A549 (cell line): Measurements from ENCODE around the gene PLGRKT.

Source experiments
- CBX8 ChIP-seq: fragments of 200-600 bp; sonication (generic); IDR thresholded peaks from 2 replicates; pipeline ENCODE4 v1.6.1; 2016
- ESRRA ChIP-seq: fragments of 150-350 bp; IDR thresholded peaks from 2 replicates; pipeline ENCODE4 v1.6.1; 2014; ENCODE audit warnings: mild to moderate bottlenecking, low read length, borderline replicate concordance
- KDM1A ChIP-seq: fragments of 200-600 bp; sonication (generic); IDR thresholded peaks from 2 replicates; pipeline ENCODE4 v1.6.1; 2016; ENCODE audit warnings: low read depth, mild to moderate bottlenecking
- MAZ ChIP-seq: fragments of 150-350 bp; IDR thresholded peaks from 2 replicates; pipeline ENCODE4 v1.6.1; 2014; ENCODE audit warnings: antibody characterized with exemption, low read depth, low read length, borderline replicate concordance
- MYC ChIP-seq: IDR thresholded peaks from 2 replicates; pipeline ENCODE4 v1.6.1; 2012; ENCODE audit warnings: mild to moderate bottlenecking, inconsistent platforms, low read length, improper control_type of control experiment, borderline replicate concordance
- RFX5 ChIP-seq: fragments of 450-650 bp; IDR thresholded peaks from 2 replicates; pipeline ENCODE4 v1.7.1; 2014; ENCODE audit warnings: antibody characterized with exemption, mild to moderate bottlenecking, moderate library complexity
- ZSCAN20 ChIP-seq: fragments of 250-450 bp; sonication (Bioruptor Pico); IDR thresholded peaks from 2 replicates; pipeline ENCODE4 v1.8.0; 2022; ENCODE audit warnings: mild to moderate bottlenecking, moderate library complexity
- TF ChIP-seq, protein P1 (sequence below): fragments of >200 bp; sonication (Bioruptor Twin); formaldehyde crosslinking; IDR thresholded peaks from 3 replicates; pipeline ENCODE4 v1.5.1; 2016
- TF ChIP-seq, protein P2 (sequence below): fragments of 200-600 bp; sonication (generic); IDR thresholded peaks from 2 replicates; pipeline ENCODE4 v1.6.1; 2016; ENCODE audit warnings: antibody characterized with exemption, mild to moderate bottlenecking, moderate library complexity
- TF ChIP-seq, protein P3 (sequence below): fragments of 250-450 bp; sonication (Bioruptor Pico); IDR thresholded peaks from 2 replicates; pipeline ENCODE4 v1.5.0; 2021; ENCODE audit warnings: mild to moderate bottlenecking, moderate library complexity, borderline replicate concordance
- TF ChIP-seq, protein P4 (sequence below): IDR thresholded peaks from 2 replicates; pipeline ENCODE4 v1.6.1; 2012

DNA sequence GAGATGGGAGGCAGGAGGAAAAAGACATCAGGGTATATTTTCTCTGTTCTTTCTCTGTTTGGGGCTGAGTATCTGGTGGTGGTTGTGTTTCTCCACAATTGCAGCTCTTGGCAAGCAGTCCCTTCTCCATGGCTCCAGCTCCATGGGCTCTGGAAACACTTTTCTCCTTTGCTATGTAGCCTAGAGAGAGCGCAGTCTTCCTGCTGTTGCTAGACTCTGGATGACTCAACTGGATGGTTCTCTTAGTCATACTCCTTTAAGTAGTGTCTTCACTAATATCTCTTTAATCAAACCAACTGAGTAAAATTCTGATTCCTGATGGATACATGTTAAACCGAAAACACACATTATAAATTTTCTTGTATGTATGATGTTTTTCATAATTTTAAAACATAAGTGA is 3.3 kb upstream of the PLGRKT start:
- TF ChIP-seq, protein P1, sequence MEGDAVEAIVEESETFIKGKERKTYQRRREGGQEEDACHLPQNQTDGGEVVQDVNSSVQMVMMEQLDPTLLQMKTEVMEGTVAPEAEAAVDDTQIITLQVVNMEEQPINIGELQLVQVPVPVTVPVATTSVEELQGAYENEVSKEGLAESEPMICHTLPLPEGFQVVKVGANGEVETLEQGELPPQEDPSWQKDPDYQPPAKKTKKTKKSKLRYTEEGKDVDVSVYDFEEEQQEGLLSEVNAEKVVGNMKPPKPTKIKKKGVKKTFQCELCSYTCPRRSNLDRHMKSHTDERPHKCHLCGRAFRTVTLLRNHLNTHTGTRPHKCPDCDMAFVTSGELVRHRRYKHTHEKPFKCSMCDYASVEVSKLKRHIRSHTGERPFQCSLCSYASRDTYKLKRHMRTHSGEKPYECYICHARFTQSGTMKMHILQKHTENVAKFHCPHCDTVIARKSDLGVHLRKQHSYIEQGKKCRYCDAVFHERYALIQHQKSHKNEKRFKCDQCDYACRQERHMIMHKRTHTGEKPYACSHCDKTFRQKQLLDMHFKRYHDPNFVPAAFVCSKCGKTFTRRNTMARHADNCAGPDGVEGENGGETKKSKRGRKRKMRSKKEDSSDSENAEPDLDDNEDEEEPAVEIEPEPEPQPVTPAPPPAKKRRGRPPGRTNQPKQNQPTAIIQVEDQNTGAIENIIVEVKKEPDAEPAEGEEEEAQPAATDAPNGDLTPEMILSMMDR, result no peak
- TF ChIP-seq, protein P2, sequence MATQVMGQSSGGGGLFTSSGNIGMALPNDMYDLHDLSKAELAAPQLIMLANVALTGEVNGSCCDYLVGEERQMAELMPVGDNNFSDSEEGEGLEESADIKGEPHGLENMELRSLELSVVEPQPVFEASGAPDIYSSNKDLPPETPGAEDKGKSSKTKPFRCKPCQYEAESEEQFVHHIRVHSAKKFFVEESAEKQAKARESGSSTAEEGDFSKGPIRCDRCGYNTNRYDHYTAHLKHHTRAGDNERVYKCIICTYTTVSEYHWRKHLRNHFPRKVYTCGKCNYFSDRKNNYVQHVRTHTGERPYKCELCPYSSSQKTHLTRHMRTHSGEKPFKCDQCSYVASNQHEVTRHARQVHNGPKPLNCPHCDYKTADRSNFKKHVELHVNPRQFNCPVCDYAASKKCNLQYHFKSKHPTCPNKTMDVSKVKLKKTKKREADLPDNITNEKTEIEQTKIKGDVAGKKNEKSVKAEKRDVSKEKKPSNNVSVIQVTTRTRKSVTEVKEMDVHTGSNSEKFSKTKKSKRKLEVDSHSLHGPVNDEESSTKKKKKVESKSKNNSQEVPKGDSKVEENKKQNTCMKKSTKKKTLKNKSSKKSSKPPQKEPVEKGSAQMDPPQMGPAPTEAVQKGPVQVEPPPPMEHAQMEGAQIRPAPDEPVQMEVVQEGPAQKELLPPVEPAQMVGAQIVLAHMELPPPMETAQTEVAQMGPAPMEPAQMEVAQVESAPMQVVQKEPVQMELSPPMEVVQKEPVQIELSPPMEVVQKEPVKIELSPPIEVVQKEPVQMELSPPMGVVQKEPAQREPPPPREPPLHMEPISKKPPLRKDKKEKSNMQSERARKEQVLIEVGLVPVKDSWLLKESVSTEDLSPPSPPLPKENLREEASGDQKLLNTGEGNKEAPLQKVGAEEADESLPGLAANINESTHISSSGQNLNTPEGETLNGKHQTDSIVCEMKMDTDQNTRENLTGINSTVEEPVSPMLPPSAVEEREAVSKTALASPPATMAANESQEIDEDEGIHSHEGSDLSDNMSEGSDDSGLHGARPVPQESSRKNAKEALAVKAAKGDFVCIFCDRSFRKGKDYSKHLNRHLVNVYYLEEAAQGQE, result no peak
- TF ChIP-seq MYC (no peak), MAZ (no peak), KDM1A (no peak), ESRRA (no peak), ZSCAN20 (CRISPR knock-in tag) (no peak), CBX8 (no peak), RFX5 (no peak)
- TF ChIP-seq, protein P3, sequence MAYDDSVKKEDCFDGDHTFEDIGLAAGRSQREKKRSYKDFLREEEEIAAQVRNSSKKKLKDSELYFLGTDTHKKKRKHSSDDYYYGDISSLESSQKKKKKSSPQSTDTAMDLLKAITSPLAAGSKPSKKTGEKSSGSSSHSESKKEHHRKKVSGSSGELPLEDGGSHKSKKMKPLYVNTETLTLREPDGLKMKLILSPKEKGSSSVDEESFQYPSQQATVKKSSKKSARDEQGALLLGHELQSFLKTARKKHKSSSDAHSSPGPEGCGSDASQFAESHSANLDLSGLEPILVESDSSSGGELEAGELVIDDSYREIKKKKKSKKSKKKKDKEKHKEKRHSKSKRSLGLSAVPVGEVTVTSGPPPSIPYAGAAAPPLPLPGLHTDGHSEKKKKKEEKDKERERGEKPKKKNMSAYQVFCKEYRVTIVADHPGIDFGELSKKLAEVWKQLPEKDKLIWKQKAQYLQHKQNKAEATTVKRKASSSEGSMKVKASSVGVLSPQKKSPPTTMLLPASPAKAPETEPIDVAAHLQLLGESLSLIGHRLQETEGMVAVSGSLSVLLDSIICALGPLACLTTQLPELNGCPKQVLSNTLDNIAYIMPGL, result no peak
- TF ChIP-seq, protein P4, sequence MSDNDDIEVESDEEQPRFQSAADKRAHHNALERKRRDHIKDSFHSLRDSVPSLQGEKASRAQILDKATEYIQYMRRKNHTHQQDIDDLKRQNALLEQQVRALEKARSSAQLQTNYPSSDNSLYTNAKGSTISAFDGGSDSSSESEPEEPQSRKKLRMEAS, result no peak
